ENCODE data around the gene CLOCK.

Gene CLOCK

GRCh38 chr4:55395218-55395528, 151.5 kb downstream of the CLOCK start:
- H3K4me3 ChIP-seq (ENCODE audit: low read depth in 1 of 2, low read length in 1 of 2), result peak overlapping the region; percentile 85 to 94
- H3K27ac ChIP-seq, result peak overlapping the region; percentile 96
- H3K9me3 ChIP-seq, result no peaks in the 10 kb centered on the region
- no peak for TF ChIP-seq CTCF (IDR thresholded peaks at IDR 0.05)
- H3K36me3 ChIP-seq, result no peaks in the 10 kb centered on the region
- no peaks in the 10 kb centered on the region for H3K27me3 ChIP-seq
- H3K4me1 ChIP-seq (ENCODE audit: control insufficient read depth in 1 of 2, insufficient read depth in 1 of 2, low read depth in 1 of 2, low read length in 1 of 2), result peaks cover 36 to 42% of the 10 kb centered on the region in 2 experiments

- Histone ChIP-seq H3K36me3 (no peaks in the 10 kb centered on the region), H3K27ac (no peak overlapping the region), H3K4me3 (ENCODE audit: low read depth in 1 of 2, low read length in 1 of 2) (no peak overlapping the region), H3K9me3 (no peaks in the 10 kb centered on the region), H3K27me3 (no peaks in the 10 kb centered on the region), H3K4me1 (ENCODE audit: control insufficient read depth in 1 of 2, insufficient read depth in 1 of 2, low read depth in 1 of 2, low read length in 1 of 2) (peaks cover 26 to 31% of the 10 kb centered on the region in 2 experiments)
- no peak for TF ChIP-seq CTCF (IDR thresholded peaks at IDR 0.05)
Measured at GRCh38 chr4:55393461-55394320, 153.0 kb downstream of the CLOCK start.

GRCh38 chr4:55386840-55387239, 159.9 kb downstream of the CLOCK start:
- no peak overlapping the region for H3K27ac ChIP-seq
- no peaks in the 10 kb centered on the region for H3K9me3 ChIP-seq
- no peak for TF ChIP-seq CTCF (IDR thresholded peaks at IDR 0.05)
- H3K27me3 ChIP-seq, result no peaks in the 10 kb centered on the region
- no peak overlapping the region for H3K4me3 ChIP-seq (ENCODE audit: low read depth in 1 of 2, low read length in 1 of 2)
- H3K36me3 ChIP-seq, result no peaks in the 10 kb centered on the region
- no peaks in the 10 kb centered on the region for H3K4me1 ChIP-seq (ENCODE audit: control insufficient read depth in 1 of 2, insufficient read depth in 1 of 2, low read depth in 1 of 2, low read length in 1 of 2)

GRCh38 chr4:55386073-55386472, 160.6 kb downstream of the CLOCK start:
- no peak for TF ChIP-seq CTCF (IDR thresholded peaks at IDR 0.05)
- no peaks in the 10 kb centered on the region for H3K36me3 ChIP-seq
- no peaks in the 10 kb centered on the region for H3K4me1 ChIP-seq (ENCODE audit: control insufficient read depth in 1 of 2, insufficient read depth in 1 of 2, low read depth in 1 of 2, low read length in 1 of 2)
- no peaks in the 10 kb centered on the region for H3K9me3 ChIP-seq
- no peak overlapping the region for H3K4me3 ChIP-seq (ENCODE audit: low read depth in 1 of 2, low read length in 1 of 2)
- H3K27me3 ChIP-seq, result no peaks in the 10 kb centered on the region
- no peak overlapping the region for H3K27ac ChIP-seq

- H3K27ac ChIP-seq, result no peak overlapping the region
- no peaks in the 10 kb centered on the region for H3K9me3 ChIP-seq
- H3K27me3 ChIP-seq, result no peaks in the 10 kb centered on the region
- no peaks in the 10 kb centered on the region for H3K36me3 ChIP-seq
- H3K4me3 ChIP-seq (ENCODE audit: low read depth in 1 of 2, low read length in 1 of 2), result no peak overlapping the region
- no peak for TF ChIP-seq CTCF (IDR thresholded peaks at IDR 0.05)
- H3K4me1 ChIP-seq (ENCODE audit: control insufficient read depth in 1 of 2, insufficient read depth in 1 of 2, low read depth in 1 of 2, low read length in 1 of 2), result no peaks in the 10 kb centered on the region
Measured at GRCh38 chr4:55385201-55385649, 161.5 kb downstream of the CLOCK start.
